Activated CD4-positive, alpha-beta T cell treated with anti-CD3 and anti-CD28 coated beads for 36 hours (primary cell): ENCODE data around the gene PLCB2. TPM values are rescaled to one million over a fixed set of nuclear protein-coding genes. Genes with fewer than 3 reads are reported as not detected.

Source experiments
- ATAC-seq: fragments of 200-7000 bp; cut with Tn5 transposase; one replicate; pipeline ENCODE4 v1.10.0; 2021; ENCODE audit warnings: mild to moderate bottlenecking, moderate library complexity
- CTCF ChIA-PET: fragments of 350-600 bp; sonication (Branson Sonifier 250); formaldehyde crosslinking; loops from one replicate; lab custom pipeline; 2021; ENCODE audit warnings: antibody characterized with exemption; lab: Charles Lee
- POLR2A ChIA-PET: fragments of 350-600 bp; sonication (Branson Sonifier 250); formaldehyde crosslinking; loops from one replicate; lab custom pipeline; 2021; ENCODE audit warnings: antibody characterized with exemption, inconsistent platforms; lab: Charles Lee
- DNase-seq: peaks from one replicate; pipeline ENCODE4 v3.0.0-alpha.2; 2020
- H3K27ac Mint-ChIP-seq: one replicate; pipeline ENCODE4 v1.8.0; 2021; ENCODE audit warnings: mixed read lengths
- H3K27me3 Mint-ChIP-seq: one replicate; pipeline ENCODE4 v1.8.0; 2021; ENCODE audit warnings: mixed read lengths
- H3K36me3 Mint-ChIP-seq: one replicate; pipeline ENCODE4 v1.8.0; 2021; ENCODE audit warnings: low read depth, mixed read lengths
- H3K4me1 Mint-ChIP-seq: one replicate; pipeline ENCODE4 v1.8.0; 2021; ENCODE audit warnings: mixed read lengths
- H3K4me3 Mint-ChIP-seq: one replicate; pipeline ENCODE4 v1.8.0; 2021; ENCODE audit warnings: mild to moderate bottlenecking, moderate library complexity, mixed read lengths
- H3K9me3 Mint-ChIP-seq: one replicate; pipeline ENCODE4 v1.8.0; 2021; ENCODE audit warnings: low read depth, mixed read lengths
- intact Hi-C, 2 experiments: fragments of 100-400 bp; cut with DNase I in 1 of 2; cut with micrococcal nuclease in 1 of 2; formaldehyde crosslinking; loops; one replicate each; pipeline versions ENCODE4 v1.14.2 to v1.15.1; 2022 to 2024; cut with DNase I, micrococcal nuclease
- total RNA-seq, 2 experiments: library from RNA; stranded (reverse); gene quantifications; one replicate each; pipeline ENCODE4 v1.2.3, GENCODE V29; 2021

PLCB2 gene
- total RNA-seq, 2 experiments from 2014 or later, result 67.9 to 86.8 TPM

GRCh38 chr15:40302981-40303380, 4.8 kb downstream of the PLCB2 start:
- Mint-ChIP-seq H3K4me1 (peaks cover 15% of the 10 kb centered on the region), H3K27ac (no peak overlapping the region), H3K9me3 (no peaks in the 10 kb centered on the region), H3K36me3 (peaks cover 33% of the 10 kb centered on the region), H3K4me3 (no peak overlapping the region), H3K27me3 (no peaks in the 10 kb centered on the region)
- ChIA-PET POLR2A (no interaction called here), CTCF (interaction anchor here (0.6 to 21.7 kb wide), 3 partner anchors 28 to 35 kb away, joined by 3 to 393 read pairs (median 7); no protein-coding TSS in a partner anchor)
- no peak for DNase-seq
- intact Hi-C loops, result loop anchor here in 1 of 2 experiments (10.0 kb wide), 1 partner anchor 518 kb away; the partner anchor contains the start of gene FSIP1
- ATAC-seq, result no peak

DNA sequence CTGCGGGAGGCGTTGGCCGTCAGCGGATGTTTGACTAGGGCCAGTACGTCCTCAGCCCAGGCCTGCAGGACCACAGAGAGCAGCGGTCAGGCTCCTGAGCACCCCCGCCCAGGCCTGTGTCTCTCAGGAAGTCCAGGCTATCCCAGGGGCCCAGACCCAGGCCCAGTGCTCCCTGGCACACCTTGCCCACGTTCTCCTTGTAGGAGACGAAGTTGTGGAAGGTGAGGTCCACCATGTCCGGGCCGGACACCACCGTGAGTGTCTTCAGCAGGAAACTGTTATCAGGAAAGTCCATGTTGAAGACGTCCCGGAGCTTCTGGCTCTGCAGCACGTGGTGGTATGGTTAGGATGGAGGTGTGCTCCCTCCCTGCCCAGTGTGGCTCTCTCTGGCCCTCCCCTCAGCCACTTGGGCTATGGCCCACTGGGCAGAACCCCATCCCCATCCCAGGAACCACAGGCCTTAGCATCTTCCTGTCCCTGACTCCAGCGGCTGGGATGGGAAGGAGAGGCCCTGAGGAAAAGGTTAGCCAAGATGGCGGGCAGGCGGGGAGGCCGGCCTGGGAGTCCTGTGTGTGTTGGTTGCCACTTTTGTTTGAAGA, 5.3 kb downstream of the PLCB2 start:
- ChIA-PET CTCF (interaction anchor here (0.7 to 21.7 kb wide), 5 partner anchors 14 to 35 kb away, joined by 3 to 393 read pairs (median 6); no protein-coding TSS in a partner anchor), POLR2A (no interaction called here)
- Mint-ChIP-seq H3K4me3 (no peak overlapping the region), H3K36me3 (peaks cover 33% of the 10 kb centered on the region), H3K9me3 (no peaks in the 10 kb centered on the region), H3K4me1 (peaks cover 15% of the 10 kb centered on the region), H3K27ac (no peak overlapping the region), H3K27me3 (no peaks in the 10 kb centered on the region)
- intact Hi-C loops, result loop anchor here in 1 of 2 experiments (10.0 kb wide), 1 partner anchor 518 kb away; the partner anchor contains the start of gene FSIP1
- ATAC-seq (no peak), DNase-seq (no peak)

- DNase-seq (no peak), ATAC-seq (no peak)
- Mint-ChIP-seq H3K9me3 (no peaks in the 10 kb centered on the region), H3K36me3 (peaks cover 33% of the 10 kb centered on the region), H3K27me3 (no peaks in the 10 kb centered on the region), H3K4me1 (peaks cover 14% of the 10 kb centered on the region), H3K4me3 (no peak overlapping the region), H3K27ac (no peak overlapping the region)
- ChIA-PET POLR2A (no interaction called here), CTCF (interaction anchor here (0.7 to 2.6 kb wide), 10 partner anchors 8 to 36 kb away, joined by 3 to 7 read pairs (median 4); no protein-coding TSS in a partner anchor)
- intact Hi-C loops, result loop anchor here in 1 of 2 experiments (10.0 kb wide), 1 partner anchor 517 kb away; the partner anchor contains the start of gene FSIP1
Observed at GRCh38 chr15:40301467-40302179, 6.1 kb downstream of the PLCB2 start.

GRCh38 chr15:40300771-40301170, 7.0 kb downstream of the PLCB2 start:
- DNase-seq (no peak), ATAC-seq (no peak)
- Mint-ChIP-seq H3K4me1 (peaks cover 7% of the 10 kb centered on the region), H3K36me3 (peaks cover 35% of the 10 kb centered on the region), H3K27ac (no peak overlapping the region), H3K4me3 (no peak overlapping the region), H3K9me3 (no peaks in the 10 kb centered on the region), H3K27me3 (no peaks in the 10 kb centered on the region)
- CTCF ChIA-PET, result interaction anchor here (1.0 to 2.6 kb wide), 7 partner anchors 9 to 37 kb away, joined by 3 to 7 read pairs (median 6); no protein-coding TSS in a partner anchor
- POLR2A ChIA-PET, result no interaction called here
- intact Hi-C loops, result loop anchor here in 1 of 2 experiments (10.0 kb wide), 1 partner anchor 516 kb away; the partner anchor contains the start of gene FSIP1

DNA sequence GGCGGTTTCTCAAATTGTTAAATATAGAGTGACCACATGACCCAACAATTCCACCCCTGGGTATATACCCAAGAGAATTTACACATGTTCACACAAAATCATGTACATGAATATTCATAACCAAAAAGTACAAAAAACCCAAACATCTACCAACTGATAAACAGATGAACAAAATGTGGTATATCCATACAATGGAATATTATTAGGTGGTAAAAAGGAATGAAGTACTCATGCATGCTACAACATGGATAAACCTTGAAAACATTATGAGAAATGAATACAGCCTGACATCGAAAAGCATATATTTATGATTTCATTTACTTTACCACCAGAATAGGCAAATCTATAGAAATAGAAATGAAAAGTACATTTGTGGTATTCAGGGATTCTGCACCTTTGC, 7.4 kb downstream of the PLCB2 start:
- ATAC-seq (no peak), DNase-seq (no peak)
- no peaks in the 10 kb centered on the region for H3K9me3 Mint-ChIP-seq
- CTCF ChIA-PET, result interaction anchor here (1.4 to 2.6 kb wide), 5 partner anchors 9 to 37 kb away, joined by 3 to 7 read pairs (median 6); no protein-coding TSS in a partner anchor
- no peak overlapping the region for H3K4me3 Mint-ChIP-seq
- peaks cover 7% of the 10 kb centered on the region for H3K4me1 Mint-ChIP-seq
- no peaks in the 10 kb centered on the region for H3K27me3 Mint-ChIP-seq
- intact Hi-C loops, result loop anchor here in 1 of 2 experiments (10.0 kb wide), 1 partner anchor 516 kb away; the partner anchor contains the start of gene FSIP1
- peaks cover 35% of the 10 kb centered on the region for H3K36me3 Mint-ChIP-seq
- POLR2A ChIA-PET, result no interaction called here
- no peak overlapping the region for H3K27ac Mint-ChIP-seq

DNA sequence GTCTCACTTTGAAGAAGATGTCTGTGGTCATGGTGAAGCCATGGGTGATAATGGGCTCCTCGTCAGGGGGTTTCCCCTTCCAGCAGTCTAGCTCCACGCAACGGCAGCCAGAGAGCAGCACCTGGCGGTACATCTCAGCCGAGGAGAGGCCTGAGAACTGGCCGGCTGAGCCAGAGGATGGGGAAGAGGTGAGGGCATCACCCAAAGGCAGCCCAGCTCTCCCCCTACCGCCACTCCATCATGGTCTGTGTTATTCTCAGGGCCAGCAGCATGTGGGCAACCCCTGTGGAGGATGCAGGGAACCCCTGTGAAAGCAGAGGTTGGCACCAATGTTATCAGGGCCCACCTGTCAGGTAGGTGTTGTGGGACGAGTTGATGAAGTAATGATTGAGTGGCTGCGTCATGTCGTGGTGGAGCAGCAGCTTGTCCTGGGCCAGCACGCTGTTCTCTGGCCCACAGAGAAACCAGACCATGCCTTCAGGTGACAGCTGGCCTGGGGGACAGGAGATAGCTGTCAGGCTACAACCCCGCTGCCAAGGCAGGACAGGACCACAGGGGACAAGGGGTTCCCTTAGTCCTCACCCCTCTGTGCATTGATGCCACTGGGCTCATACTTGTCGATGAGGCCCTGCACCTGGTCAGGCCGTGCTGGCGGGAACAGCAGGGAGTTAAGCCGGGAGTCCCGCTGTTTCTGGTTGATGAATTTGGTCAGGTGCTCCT, 9.4 kb downstream of the PLCB2 start:
- intact Hi-C loops, result no loop called here
- ChIA-PET CTCF (interaction anchor here (0.7 to 1.5 kb wide), 4 partner anchors 11 to 49 kb away, joined by 3 to 4 read pairs (median 4); no protein-coding TSS in a partner anchor), POLR2A (interaction anchor here (0.6 kb wide), 1 partner anchor 42 kb away, joined by 3 read pairs; no protein-coding TSS in a partner anchor)
- Mint-ChIP-seq H3K27me3 (no peaks in the 10 kb centered on the region), H3K36me3 (peaks cover 34% of the 10 kb centered on the region), H3K9me3 (no peaks in the 10 kb centered on the region), H3K4me3 (no peak overlapping the region), H3K4me1 (no peaks in the 10 kb centered on the region), H3K27ac (no peak overlapping the region)
- DNase-seq (no peak), ATAC-seq (no peak)

DNA sequence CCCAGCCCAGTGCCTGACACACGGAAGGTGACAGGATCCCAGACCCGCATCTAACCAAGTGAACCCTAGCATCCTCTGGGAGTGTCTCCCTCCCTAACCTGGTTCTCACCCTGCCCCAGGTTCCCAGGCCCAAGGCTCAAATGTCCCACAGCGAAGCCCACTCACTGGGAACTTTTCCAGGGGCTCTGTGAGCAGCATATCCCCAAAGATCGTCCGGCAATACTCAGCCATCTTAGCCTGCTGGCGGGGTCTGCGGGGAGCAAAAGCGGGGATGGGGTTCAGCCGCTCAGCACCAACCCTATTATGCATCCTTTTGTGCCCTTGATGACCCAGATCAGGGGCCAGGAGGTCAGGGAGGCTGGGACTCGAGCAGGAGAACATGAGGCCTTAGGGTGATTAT, 10.4 kb downstream of the PLCB2 start:
- Mint-ChIP-seq H3K27ac (no peak overlapping the region), H3K36me3 (peaks cover 33% of the 10 kb centered on the region)

GRCh38 chr15:40296561-40297230, 11.0 kb downstream of the PLCB2 start:
- ChIA-PET CTCF (interaction anchor here (0.6 kb wide), 1 partner anchor 40 kb away, joined by 3 read pairs; no protein-coding TSS in a partner anchor), POLR2A (interaction anchor here (0.6 kb wide), 1 partner anchor 8 kb away, joined by 4 read pairs; no protein-coding TSS in a partner anchor)
- no peak for DNase-seq
- H3K27me3 Mint-ChIP-seq, result no peaks in the 10 kb centered on the region
- no peaks in the 10 kb centered on the region for H3K4me1 Mint-ChIP-seq
- peaks cover 29% of the 10 kb centered on the region for H3K36me3 Mint-ChIP-seq
- intact Hi-C loops, result no loop called here
- no peaks in the 10 kb centered on the region for H3K9me3 Mint-ChIP-seq
- H3K27ac Mint-ChIP-seq, result no peak overlapping the region
- no peak overlapping the region for H3K4me3 Mint-ChIP-seq
- no peak for ATAC-seq

More for the DNA sequence above, 10.4 kb downstream of the PLCB2 start:
- Mint-ChIP-seq H3K9me3 (no peaks in the 10 kb centered on the region), H3K27me3 (no peaks in the 10 kb centered on the region), H3K4me3 (no peak overlapping the region), H3K4me1 (no peaks in the 10 kb centered on the region)
- intact Hi-C loops, result no loop called here
- ChIA-PET CTCF (interaction anchor here (0.7 to 1.0 kb wide), 2 partner anchors 17 to 25 kb away, joined by 3 to 4 read pairs; no protein-coding TSS in a partner anchor), POLR2A (no interaction called here)
- ATAC-seq (no peak), DNase-seq (no peak)

DNA sequence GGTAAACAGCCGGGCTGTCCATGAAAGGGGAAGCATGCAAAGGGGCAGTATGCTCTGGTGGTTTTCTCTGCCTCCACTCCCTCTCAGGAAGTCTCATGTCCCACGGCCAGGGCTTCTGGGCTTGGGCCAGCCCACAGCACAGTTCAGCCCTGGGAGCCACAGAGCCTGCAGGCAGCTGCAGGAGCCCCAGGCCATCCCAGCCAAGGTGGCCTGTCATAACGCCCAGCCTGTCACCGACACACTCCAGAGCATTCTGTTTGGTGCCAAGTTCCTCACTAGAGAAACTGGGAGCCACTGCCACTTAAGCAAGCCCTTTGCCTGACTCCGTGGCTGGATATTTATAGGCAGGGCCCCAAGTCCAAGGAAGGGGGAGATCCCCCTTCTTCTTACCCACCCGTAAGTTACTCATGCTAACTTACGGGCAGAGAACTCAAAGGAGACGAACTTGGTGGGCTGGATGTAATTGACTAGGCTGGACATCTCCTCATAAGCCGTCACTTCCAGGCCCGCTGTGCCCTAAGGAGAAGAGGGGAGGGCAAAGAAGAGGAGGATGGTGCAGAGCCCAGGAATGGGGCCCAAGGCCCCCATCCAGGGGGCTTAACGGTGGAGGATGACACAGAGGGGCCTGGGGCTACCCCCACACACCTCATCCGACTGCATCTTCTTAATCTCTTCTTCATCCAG, 11.7 kb downstream of the PLCB2 start:
- ChIA-PET POLR2A (interaction anchor here (0.6 kb wide), 1 partner anchor 9 kb away, joined by 4 read pairs; no protein-coding TSS in a partner anchor), CTCF (no interaction called here)
- H3K9me3 Mint-ChIP-seq, result no peaks in the 10 kb centered on the region
- H3K4me3 Mint-ChIP-seq, result no peak overlapping the region
- peaks cover 24% of the 10 kb centered on the region for H3K36me3 Mint-ChIP-seq
- H3K27me3 Mint-ChIP-seq, result no peaks in the 10 kb centered on the region
- intact Hi-C loops, result no loop called here
- no peak for ATAC-seq
- no peak for DNase-seq
- H3K27ac Mint-ChIP-seq, result no peak overlapping the region
- no peaks in the 10 kb centered on the region for H3K4me1 Mint-ChIP-seq

- ATAC-seq (no peak), DNase-seq (no peak)
- H3K4me3 Mint-ChIP-seq, result no peak overlapping the region
- no peaks in the 10 kb centered on the region for H3K27me3 Mint-ChIP-seq
- intact Hi-C loops, result no loop called here
- no peak overlapping the region for H3K27ac Mint-ChIP-seq
- no peaks in the 10 kb centered on the region for H3K4me1 Mint-ChIP-seq
- peaks cover 17% of the 10 kb centered on the region for H3K36me3 Mint-ChIP-seq
- CTCF ChIA-PET, result interaction anchor here (1.2 kb wide), 1 partner anchor 12 kb away, joined by 8 read pairs; the partner anchor contains the start of gene PLCB2
- POLR2A ChIA-PET, result no interaction called here
- no peaks in the 10 kb centered on the region for H3K9me3 Mint-ChIP-seq
Observed at GRCh38 chr15:40295297-40295696, 12.4 kb downstream of the PLCB2 start.
